ENCODE results near the gene DLX5. TPM values are rescaled to one million over a fixed set of nuclear protein-coding genes. Genes with fewer than 3 reads are reported as not detected.

Gene DLX5
- total and polyA plus RNA-seq, 9 donors = 0.12 to 2.1 (median 0.26) TPM; not detected in 2

DNA sequence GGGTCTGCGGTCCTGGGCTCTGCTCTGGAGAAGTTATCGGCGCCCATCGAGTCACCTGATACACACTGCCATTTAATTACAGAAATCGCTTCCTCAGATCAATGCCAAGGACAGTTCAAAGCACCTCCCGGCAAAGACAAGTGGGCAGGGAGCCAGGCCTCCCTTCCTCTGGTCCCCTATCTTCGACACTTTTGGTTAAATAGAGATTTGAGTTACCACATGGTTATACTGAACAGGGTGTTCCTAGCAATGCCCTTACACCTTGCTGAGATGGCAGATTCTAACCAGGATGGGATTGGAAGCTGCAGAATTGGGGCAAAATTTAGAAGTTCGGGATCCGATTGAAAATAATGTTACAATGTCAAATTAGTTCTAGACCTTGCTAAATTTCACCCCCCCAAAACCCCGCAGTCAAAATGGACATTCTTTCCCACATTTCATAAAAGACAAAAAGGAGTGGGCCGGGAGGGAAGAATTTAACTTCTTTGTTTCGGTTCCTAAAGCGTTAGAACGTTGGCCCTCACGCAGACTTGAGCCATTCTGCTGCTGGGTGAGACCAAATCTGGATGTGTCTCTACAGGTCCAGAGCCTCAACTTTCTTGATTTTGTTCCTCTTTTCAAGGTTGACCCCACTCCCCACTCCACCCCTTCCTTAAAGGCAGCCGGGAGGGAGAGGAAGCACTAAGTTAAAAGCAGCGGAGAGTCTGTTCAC lies 2.2 kb upstream of the DLX5 start:
- Histone ChIP-seq H3K4me3 (ENCODE audit: low read length) (no peak overlapping the region), H3K27ac (ENCODE audit: low read length) (no peak overlapping the region), H3K9me3 (replicated peaks; ENCODE audit: control insufficient read depth, low read depth, low read length) (no peaks in the 10 kb centered on the region), H3K4me1 (ENCODE audit: control insufficient read depth, insufficient read depth, low read length) (peaks cover 24% of the 10 kb centered on the region), H3K27me3 (ENCODE audit: control insufficient read depth, insufficient read depth, low read length) (peaks cover 65% of the 10 kb centered on the region), H3K36me3 (ENCODE audit: control insufficient read depth, insufficient read depth, low read length) (no peaks in the 10 kb centered on the region)
- no peak for DNase-seq
- 17% methylated on average over 5 of the region's 17 CpGs for WGBS (ENCODE audit: insufficient coverage)

DNA sequence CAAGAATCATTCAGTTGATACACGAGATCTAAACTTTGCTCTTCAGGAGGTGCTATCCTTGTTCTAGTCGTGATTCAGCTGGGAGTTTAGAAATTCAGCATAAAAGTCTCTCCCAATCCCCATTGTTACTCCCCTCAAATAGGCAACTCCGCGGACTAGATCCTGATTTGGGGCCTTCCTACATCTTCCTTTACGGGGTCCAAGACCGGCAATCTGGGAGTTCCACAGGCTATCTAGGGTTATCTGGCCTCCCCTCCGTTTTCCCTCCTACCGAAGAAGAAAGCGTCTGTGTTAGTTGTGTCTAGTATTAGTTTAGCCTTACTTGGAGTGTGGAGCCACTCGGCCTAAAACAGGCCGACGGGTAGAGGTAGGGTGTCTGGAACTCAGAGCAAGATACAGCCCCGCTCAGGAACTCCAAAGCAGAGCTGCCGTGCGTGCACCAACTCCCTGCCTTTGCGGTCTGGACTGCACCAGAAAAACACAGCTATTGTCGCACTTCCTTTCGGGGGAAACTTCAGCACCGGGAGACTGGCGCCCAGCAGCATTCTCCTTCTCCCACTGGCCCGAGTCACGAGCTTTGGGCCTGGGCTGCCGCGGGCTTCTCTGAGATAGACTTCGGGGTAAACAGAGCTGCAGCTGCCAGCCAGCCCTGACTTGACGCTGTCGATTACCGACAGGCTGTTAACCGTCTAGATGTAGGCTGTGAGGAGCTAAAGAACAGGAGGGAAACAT lies 1.5 kb upstream of the DLX5 start:
- Histone ChIP-seq H3K9me3 (replicated peaks; ENCODE audit: control insufficient read depth, low read depth, low read length) (no peaks in the 10 kb centered on the region), H3K4me1 (ENCODE audit: control insufficient read depth, insufficient read depth, low read length) (peaks cover 31% of the 10 kb centered on the region), H3K27me3 (ENCODE audit: control insufficient read depth, insufficient read depth, low read length) (peaks cover 73% of the 10 kb centered on the region), H3K27ac (ENCODE audit: low read length) (no peak overlapping the region), H3K4me3 (ENCODE audit: low read length) (no peak overlapping the region), H3K36me3 (ENCODE audit: control insufficient read depth, insufficient read depth, low read length) (no peaks in the 10 kb centered on the region)
- no peak for DNase-seq
- 14% methylated on average over 15 of the region's 29 CpGs for WGBS (ENCODE audit: insufficient coverage)

DNA sequence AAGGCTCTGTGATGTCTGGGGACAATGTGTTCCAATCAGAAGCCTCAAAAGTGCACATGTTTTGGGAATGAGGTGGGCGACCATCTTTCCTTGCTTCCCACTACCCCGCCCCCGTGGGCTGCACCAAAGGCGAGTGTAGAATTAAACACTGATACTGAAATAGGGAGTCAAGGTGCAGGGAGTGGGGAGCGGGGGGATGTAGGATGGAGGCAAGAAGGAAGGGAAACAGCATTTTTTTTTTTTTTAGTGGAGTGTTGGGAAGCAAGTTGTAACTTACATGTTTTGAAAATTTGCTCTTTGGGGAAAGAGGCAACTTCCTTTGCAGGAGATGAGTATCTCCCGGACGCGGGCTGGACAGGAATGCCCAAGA lies 484 bp upstream of the DLX5 start:
- DNase-seq = no peak
- Histone ChIP-seq H3K27ac (ENCODE audit: low read length) (no peak overlapping the region), H3K9me3 (replicated peaks; ENCODE audit: control insufficient read depth, low read depth, low read length) (no peaks in the 10 kb centered on the region), H3K4me3 (ENCODE audit: low read length) (no peak overlapping the region), H3K27me3 (ENCODE audit: control insufficient read depth, insufficient read depth, low read length) (peaks cover 83% of the 10 kb centered on the region), H3K36me3 (ENCODE audit: control insufficient read depth, insufficient read depth, low read length) (no peaks in the 10 kb centered on the region), H3K4me1 (ENCODE audit: control insufficient read depth, insufficient read depth, low read length) (peaks cover 34% of the 10 kb centered on the region)
- 10% methylated on average over 5 of the region's 8 CpGs for WGBS (ENCODE audit: insufficient coverage)

DNA sequence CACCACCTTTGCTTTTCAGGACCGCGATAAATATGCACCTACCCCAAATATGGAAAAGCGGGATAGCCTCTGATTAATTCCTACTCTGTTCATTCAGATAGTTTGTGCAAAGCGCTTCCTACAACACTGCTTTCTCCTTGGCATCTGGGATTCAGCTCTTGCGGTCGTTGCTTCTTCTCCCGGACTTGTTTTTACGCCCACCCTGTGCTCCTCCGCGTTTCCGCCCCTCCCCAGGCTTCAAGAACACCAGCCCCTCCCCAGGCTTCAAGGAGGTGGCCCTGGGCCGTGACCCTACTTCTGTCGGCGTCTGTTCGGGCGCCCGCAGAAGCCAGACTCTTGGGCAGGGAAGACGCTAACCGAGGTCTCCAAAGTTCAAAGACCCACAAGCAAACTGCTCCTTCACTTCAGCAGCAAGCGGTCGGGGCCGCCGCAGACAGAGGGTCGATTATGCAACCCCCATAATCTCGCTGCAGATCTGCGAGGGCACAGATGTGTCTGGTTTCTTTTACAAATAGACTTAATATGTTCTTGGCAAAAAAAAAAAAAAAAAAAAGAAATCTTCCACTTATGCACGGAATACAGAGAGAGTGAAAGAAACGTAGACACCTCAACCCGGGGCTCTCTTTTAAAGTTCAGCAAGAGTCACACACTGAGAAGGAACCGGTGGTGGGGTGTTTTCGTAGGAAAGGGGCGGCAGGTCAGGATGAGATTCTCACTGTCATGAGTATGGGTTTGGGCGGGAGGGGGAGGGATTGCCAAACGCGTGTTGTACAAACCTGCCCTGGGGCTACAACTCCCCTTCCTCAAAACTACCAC lies 1.9 kb downstream of the DLX5 start:
- H3K9me3 ChIP-seq (replicated peaks; ENCODE audit: control insufficient read depth, low read depth, low read length) = no peaks in the 10 kb centered on the region
- H3K4me1 ChIP-seq (ENCODE audit: control insufficient read depth, insufficient read depth, low read length) = peaks cover 42% of the 10 kb centered on the region
- no peak overlapping the region for H3K27ac ChIP-seq (ENCODE audit: low read length)
- no peak for DNase-seq
- 9% methylated on average over 22 of the region's 35 CpGs for WGBS (ENCODE audit: insufficient coverage)
- no peaks in the 10 kb centered on the region for H3K36me3 ChIP-seq (ENCODE audit: control insufficient read depth, insufficient read depth, low read length)
- H3K4me3 ChIP-seq (ENCODE audit: low read length) = no peak overlapping the region
- peaks cover 98% of the 10 kb centered on the region for H3K27me3 ChIP-seq (ENCODE audit: control insufficient read depth, insufficient read depth, low read length)

DNA sequence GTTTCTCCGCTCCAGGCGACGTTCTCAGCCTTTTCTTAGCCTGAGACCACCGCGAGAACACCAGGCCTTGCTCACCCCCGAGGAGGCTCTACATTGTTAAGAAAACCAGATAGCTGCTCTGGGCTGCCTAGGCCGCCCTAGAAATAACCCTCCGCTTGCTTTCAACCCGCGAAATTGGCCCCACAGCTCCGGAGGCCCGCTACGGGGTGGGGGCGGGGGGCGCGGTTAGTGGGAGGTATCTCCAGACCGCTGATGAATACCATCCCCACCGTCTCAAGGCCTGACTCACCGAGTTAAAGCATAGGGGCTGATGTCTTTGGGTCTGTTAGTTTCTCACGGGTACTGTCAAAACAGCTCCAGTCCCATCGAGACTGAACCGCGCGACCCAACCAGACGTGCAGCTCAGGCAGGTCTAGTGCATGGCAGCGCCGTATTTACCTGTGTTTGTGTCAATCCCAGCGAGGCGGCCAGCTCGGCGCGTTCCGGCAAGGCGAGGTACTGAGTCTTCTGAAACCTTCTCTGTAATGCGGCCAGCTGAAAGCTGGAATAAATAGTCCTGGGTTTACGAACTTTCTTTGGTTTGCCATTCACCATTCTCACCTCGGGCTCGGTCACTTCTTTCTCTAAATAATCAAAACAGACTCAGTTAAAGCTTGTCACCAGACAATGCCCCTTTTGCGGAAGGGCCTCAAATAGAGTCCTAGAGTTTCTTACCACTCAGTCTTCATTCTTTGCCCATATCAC lies 2.7 kb downstream of the DLX5 start:
- Histone ChIP-seq H3K27ac (ENCODE audit: low read length) (no peak overlapping the region), H3K36me3 (ENCODE audit: control insufficient read depth, insufficient read depth, low read length) (no peaks in the 10 kb centered on the region), H3K4me1 (ENCODE audit: control insufficient read depth, insufficient read depth, low read length) (peaks cover 39% of the 10 kb centered on the region), H3K27me3 (ENCODE audit: control insufficient read depth, insufficient read depth, low read length) (peaks cover 98% of the 10 kb centered on the region), H3K9me3 (replicated peaks; ENCODE audit: control insufficient read depth, low read depth, low read length) (no peaks in the 10 kb centered on the region), H3K4me3 (ENCODE audit: low read length) (no peak overlapping the region)
- DNase-seq = no peak
- 19% methylated on average over 31 of the region's 39 CpGs for WGBS (ENCODE audit: insufficient coverage)

DNA sequence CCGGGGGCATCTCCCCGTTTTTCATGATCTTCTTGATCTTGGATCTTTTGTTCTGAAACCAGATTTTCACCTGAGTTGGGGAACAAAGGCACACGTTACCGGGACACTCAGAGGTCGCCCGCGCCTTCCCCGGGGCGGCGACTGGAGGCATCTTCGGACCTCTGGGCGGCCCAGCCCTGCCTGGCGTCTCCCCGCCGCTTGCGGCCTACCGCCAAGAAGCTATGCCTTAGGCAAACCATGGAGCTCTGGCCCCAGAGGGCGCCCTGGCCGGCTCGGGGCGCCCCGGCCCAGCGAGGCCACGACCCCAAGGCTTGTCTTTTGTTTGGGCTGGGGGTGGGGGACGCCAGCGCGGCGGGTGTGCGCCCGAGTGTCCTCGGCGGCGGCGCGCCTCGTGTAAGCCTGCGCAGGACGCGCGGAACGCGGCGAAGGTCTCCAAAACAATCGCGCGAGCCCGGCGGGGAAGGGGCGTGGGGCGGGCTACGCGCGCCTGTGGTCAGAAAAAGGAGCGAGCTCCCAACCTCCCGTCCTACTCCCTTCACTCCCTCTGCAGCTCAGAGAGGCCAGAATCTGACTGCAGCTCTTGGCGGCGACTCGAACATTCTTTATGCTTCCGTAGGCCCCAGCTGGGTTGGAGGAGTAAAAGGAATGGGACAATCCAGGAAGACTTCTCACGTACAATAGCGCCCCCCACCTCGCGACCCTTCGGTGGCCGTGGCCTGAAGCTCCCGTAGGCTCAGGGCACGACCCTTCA lies 3.5 kb downstream of the DLX5 start:
- Histone ChIP-seq H3K9me3 (replicated peaks; ENCODE audit: control insufficient read depth, low read depth, low read length) (no peaks in the 10 kb centered on the region), H3K36me3 (ENCODE audit: control insufficient read depth, insufficient read depth, low read length) (no peaks in the 10 kb centered on the region), H3K4me1 (ENCODE audit: control insufficient read depth, insufficient read depth, low read length) (peaks cover 43% of the 10 kb centered on the region), H3K27ac (ENCODE audit: low read length) (no peak overlapping the region), H3K27me3 (ENCODE audit: control insufficient read depth, insufficient read depth, low read length) (peaks cover 98% of the 10 kb centered on the region), H3K4me3 (ENCODE audit: low read length) (no peak overlapping the region)
- peak; percentile 52 for DNase-seq
- 4% methylated on average over 60 of the region's 67 CpGs for WGBS (ENCODE audit: insufficient coverage)

DNA sequence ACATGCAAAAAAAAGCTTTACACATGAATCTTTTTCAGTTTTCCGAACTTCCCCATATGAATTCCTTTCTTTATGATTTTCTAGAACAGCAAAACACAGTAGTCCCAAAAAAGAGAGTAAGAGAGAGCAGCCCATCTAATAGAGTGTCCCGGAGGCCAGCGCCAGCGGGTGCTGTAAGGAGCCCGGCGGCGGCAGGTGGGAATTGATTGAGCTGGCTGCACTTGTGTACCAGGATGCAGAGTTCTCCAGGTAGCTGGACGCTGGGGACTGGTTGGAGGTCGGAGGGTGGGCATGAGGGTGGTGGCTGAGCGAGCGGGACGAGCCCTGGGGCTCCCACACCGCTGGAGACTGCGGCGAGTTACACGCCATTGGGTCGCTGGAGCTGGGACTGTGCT lies 4.0 kb downstream of the DLX5 start:
- H3K9me3 ChIP-seq (replicated peaks; ENCODE audit: control insufficient read depth, low read depth, low read length) = no peaks in the 10 kb centered on the region
- no peak overlapping the region for H3K27ac ChIP-seq (ENCODE audit: low read length)
- DNase-seq = no peak
- 12% methylated on average over 12 of the region's 17 CpGs for WGBS (ENCODE audit: insufficient coverage)
- no peak overlapping the region for H3K4me3 ChIP-seq (ENCODE audit: low read length)
- H3K27me3 ChIP-seq (ENCODE audit: control insufficient read depth, insufficient read depth, low read length) = peaks cover 96% of the 10 kb centered on the region
- H3K4me1 ChIP-seq (ENCODE audit: control insufficient read depth, insufficient read depth, low read length) = peaks cover 43% of the 10 kb centered on the region
- H3K36me3 ChIP-seq (ENCODE audit: control insufficient read depth, insufficient read depth, low read length) = no peaks in the 10 kb centered on the region

DNA sequence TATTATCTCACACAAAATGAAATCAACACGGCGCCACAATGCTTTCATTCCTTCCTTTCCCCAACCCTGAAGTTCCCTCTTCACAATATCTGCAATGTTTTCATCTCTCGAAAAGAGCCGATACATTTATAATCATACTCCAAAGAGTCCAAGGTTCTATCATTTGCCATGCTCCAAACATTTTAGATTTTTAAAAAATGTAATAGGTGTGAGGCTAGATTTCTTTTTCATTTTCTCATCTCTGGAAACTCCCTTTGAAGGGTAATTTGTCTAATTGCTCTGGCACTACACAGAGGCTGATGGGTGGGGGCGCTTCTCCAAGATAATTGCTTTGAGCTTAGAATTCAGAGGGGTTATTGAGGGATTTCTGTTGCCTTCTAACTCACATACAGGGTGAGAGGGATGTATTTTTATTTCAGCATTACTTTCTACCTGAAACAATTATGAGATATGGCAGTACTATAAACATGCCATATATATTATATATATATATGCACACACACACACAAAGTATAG lies 4.9 kb downstream of the DLX5 start:
- H3K36me3 ChIP-seq (ENCODE audit: control insufficient read depth, insufficient read depth, low read length) = no peaks in the 10 kb centered on the region
- H3K27me3 ChIP-seq (ENCODE audit: control insufficient read depth, insufficient read depth, low read length) = peaks cover 96% of the 10 kb centered on the region
- DNase-seq = no peak
- H3K4me1 ChIP-seq (ENCODE audit: control insufficient read depth, insufficient read depth, low read length) = peaks cover 41% of the 10 kb centered on the region
- H3K9me3 ChIP-seq (replicated peaks; ENCODE audit: control insufficient read depth, low read depth, low read length) = no peaks in the 10 kb centered on the region
- no CpG with 5 or more reads among the region's 5 CpGs for WGBS (ENCODE audit: insufficient coverage)
- H3K27ac ChIP-seq (ENCODE audit: low read length) = no peak overlapping the region
- H3K4me3 ChIP-seq (ENCODE audit: low read length) = no peak overlapping the region

DNA sequence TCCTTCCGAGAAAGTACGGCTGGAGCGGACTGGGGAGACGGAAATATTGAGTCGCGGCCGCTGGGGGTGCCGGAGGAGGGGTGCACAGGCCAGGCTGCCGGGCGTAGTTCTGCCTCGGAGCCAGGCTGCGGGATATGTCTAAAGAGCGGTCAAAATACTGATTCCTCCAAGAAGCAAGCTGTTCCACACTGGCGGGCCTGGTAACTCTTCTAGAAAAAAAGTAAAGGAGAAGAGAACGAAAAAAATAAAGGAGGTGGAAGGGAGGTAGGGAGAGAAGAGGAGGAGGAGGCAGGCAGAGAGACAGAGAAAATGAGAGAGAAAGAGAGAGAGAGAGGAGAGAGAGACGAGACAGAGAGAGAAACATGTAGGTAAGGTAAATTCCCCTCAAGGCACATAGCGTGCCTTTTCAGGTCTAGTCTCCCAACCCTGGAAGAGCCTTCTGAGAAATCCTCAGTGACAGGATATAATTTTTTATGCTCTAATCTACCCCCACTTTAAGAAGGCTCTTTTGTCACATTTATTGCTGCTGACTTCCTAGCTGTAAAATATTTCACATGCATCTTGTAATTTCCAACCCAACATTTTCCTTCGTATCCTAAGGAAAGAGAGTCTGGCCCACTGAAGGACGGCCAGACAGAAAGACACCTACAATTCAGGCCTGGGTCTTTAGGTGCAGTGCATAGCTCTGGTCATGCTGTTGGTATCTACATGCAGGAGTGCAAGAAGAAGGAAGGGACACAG lies 5.7 kb downstream of the DLX5 start:
- Histone ChIP-seq H3K9me3 (replicated peaks; ENCODE audit: control insufficient read depth, low read depth, low read length) (no peaks in the 10 kb centered on the region), H3K27me3 (ENCODE audit: control insufficient read depth, insufficient read depth, low read length) (peaks cover 93% of the 10 kb centered on the region), H3K4me3 (ENCODE audit: low read length) (no peak overlapping the region), H3K36me3 (ENCODE audit: control insufficient read depth, insufficient read depth, low read length) (no peaks in the 10 kb centered on the region), H3K27ac (ENCODE audit: low read length) (no peak overlapping the region), H3K4me1 (ENCODE audit: control insufficient read depth, insufficient read depth, low read length) (peaks cover 36% of the 10 kb centered on the region)
- DNase-seq = no peak
- WGBS (ENCODE audit: insufficient coverage) = 2% methylated on average over 14 of the region's 19 CpGs
